Measurements from ENCODE around the gene DSTYK. TPM values are rescaled to one million over a fixed set of nuclear protein-coding genes. Genes with fewer than 3 reads are reported as not detected.

The DSTYK gene
- total RNA-seq, 4 donors from 2014 or later, result 7.9 to 26.9 (median 14.4) TPM

DNA sequence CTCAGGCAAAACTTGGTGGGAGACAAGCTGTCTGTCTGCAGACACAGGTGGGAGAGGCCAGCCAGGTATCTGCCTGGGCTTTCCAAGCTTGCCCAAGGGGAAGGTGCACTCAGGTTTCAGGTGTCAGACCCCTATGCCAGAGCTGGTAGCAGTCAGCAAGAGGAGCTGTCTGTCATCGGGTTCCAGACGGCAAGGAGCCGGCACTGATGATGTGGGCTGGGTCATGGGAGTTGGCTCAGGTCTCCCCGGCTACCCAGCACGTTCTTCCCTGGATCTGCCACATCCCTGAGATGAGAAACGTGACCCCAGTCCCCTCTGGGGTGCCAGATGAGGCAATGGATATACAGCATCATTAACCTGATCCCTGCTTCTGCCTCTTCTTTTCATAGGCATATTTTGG lies 39.2 kb upstream of the DSTYK start:
- H3K4me1 ChIP-seq, result peaks cover 6 to 17% of the 10 kb centered on the region in 2 donors
- intact Hi-C loops (cut with DNase I; ENCODE audit: low total_unique reads), result no loop called here
- no peak overlapping the region for H3K4me3 ChIP-seq
- peak overlapping the region in 1 of 2 donors; percentile 41 for H3K27ac ChIP-seq
- no peak for TF ChIP-seq POLR2A (IDR thresholded peaks at IDR 0.05)
- TF ChIP-seq, protein P1, sequence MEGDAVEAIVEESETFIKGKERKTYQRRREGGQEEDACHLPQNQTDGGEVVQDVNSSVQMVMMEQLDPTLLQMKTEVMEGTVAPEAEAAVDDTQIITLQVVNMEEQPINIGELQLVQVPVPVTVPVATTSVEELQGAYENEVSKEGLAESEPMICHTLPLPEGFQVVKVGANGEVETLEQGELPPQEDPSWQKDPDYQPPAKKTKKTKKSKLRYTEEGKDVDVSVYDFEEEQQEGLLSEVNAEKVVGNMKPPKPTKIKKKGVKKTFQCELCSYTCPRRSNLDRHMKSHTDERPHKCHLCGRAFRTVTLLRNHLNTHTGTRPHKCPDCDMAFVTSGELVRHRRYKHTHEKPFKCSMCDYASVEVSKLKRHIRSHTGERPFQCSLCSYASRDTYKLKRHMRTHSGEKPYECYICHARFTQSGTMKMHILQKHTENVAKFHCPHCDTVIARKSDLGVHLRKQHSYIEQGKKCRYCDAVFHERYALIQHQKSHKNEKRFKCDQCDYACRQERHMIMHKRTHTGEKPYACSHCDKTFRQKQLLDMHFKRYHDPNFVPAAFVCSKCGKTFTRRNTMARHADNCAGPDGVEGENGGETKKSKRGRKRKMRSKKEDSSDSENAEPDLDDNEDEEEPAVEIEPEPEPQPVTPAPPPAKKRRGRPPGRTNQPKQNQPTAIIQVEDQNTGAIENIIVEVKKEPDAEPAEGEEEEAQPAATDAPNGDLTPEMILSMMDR (IDR thresholded peaks at IDR 0.05), result no peak
- DNase-seq, result no peak
- H3K36me3 ChIP-seq, result no peaks in the 10 kb centered on the region
- no peaks in the 10 kb centered on the region for H3K27me3 ChIP-seq
- H3K9me3 ChIP-seq, result no peaks in the 10 kb centered on the region

DNA sequence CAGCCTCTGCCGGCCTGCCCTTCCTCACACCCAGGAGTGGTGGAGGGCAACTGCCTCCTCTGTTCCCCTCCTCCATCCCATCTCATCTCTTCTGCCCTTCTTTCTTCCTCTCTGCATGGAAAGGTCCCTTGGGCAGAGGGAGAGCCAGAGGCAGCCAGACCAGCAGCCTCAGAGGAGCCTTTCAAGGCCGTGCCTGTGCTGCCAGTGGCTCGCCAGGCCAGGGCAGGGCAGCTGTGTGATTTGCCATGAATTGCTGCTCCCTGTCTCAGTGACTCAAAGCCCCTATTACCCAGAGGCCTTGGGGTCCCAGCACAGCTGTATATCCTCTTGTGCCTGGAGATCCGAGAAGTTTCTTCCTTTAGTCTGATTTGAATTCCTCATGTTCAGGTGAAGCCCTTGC lies 38.1 kb upstream of the DSTYK start:
- no peaks in the 10 kb centered on the region for H3K27me3 ChIP-seq
- H3K9me3 ChIP-seq, result no peaks in the 10 kb centered on the region
- H3K36me3 ChIP-seq, result no peaks in the 10 kb centered on the region
- peak overlapping the region; percentile 64 to 74 for H3K27ac ChIP-seq
- peaks cover 6 to 17% of the 10 kb centered on the region in 2 donors for H3K4me1 ChIP-seq
- TF ChIP-seq, protein P1 (IDR thresholded peaks at IDR 0.05), result no peak
- no peak for TF ChIP-seq POLR2A (IDR thresholded peaks at IDR 0.05)
- intact Hi-C loops (cut with DNase I; ENCODE audit: low total_unique reads), result no loop called here
- no peak overlapping the region for H3K4me3 ChIP-seq
- DNase-seq, result no peak

DNA sequence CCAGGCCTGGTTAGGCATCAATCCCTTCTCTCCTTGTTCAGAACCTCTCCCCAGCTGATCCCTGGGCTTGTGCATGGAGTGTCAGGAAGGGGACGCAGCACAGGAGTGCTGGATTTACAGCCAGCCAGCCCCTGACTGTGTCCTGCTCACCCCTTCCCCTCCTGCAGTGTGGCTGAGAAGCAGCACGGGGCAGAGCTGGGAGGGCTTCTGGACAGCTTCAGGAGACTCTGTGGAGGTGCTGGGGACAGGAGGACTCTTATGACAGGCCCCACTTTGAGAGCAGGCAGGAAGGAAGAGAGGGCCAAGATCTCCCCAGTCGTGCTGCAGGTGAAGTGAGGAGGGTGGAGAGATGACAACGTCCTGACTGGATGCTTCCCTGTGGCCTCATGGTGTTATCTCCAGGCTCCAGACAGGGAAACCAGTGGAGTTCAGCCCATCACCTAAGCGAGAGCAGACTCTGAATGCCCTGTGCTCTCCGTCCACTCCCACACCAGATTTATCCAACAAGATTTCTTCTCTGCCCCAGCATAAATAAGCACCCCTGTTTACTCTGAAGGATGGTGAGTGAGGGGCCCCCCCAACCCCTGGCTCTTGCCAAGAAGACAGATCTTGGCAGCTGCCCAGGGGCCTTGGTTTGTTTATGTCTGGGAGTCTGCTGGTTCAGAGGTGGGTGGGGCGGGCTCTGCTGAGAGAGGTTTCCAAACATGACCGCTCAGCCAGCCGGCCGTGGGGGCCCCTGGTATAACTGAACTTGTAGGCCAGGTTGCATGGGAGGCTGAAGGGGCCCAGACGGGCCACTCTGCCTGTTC lies 37.5 kb upstream of the DSTYK start:
- DNase-seq, result peak; percentile 64 to 90
- TF ChIP-seq POLR2A (IDR thresholded peaks at IDR 0.05), result no peak
- TF ChIP-seq, protein P1 (IDR thresholded peaks at IDR 0.05), result no peak
- H3K36me3 ChIP-seq, result no peaks in the 10 kb centered on the region
- no peak overlapping the region for H3K4me3 ChIP-seq
- intact Hi-C loops (cut with DNase I; ENCODE audit: low total_unique reads), result no loop called here
- no peaks in the 10 kb centered on the region for H3K27me3 ChIP-seq
- no peaks in the 10 kb centered on the region for H3K9me3 ChIP-seq
- peak overlapping the region; percentile 64 to 74 for H3K27ac ChIP-seq
- peaks cover 6 to 17% of the 10 kb centered on the region in 2 donors for H3K4me1 ChIP-seq

DNA sequence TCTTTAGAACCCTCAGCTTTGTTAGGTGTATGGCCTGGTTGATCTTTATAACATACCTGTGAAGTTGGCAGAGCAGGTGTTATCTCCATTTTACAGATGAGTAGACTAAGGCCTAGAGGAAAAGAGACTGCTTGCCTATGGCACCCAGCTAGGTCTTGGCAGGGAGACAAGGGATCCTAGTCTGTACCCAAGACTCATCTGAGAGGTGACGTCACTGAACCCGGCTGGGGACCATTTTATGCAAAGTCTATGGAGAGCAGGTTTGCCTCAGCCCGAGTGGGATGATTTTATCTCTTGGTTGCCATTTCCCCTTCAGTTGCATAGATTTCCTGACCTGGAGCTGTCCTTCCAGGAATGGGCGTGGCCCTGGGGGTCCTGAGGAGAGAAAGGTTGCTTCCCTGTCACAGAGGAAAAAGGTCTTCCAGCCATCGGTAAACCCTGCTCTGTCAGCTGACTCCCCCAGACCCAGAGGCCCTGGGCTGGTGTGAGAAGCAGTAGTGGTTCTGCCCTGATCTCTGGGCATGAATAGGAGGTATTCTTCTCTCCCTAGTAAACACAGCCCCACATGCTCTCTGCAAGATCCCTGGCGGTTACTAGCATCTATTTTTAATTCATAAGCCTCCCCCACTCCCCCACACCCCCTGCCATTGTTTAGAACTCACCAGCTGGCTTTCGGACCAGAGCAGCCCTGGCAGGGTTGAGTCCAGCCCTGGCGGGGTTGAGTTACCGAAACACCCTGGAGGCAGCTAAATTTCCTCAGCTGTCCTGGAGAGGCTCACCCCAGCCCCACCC lies 35.8 kb upstream of the DSTYK start:
- peak overlapping the region; percentile 64 to 74 for H3K27ac ChIP-seq
- H3K27me3 ChIP-seq, result no peaks in the 10 kb centered on the region
- H3K36me3 ChIP-seq, result no peaks in the 10 kb centered on the region
- DNase-seq, result peak in 1 of 2 donors; percentile 73
- peaks cover 6 to 17% of the 10 kb centered on the region in 2 donors for H3K4me1 ChIP-seq
- H3K9me3 ChIP-seq, result no peaks in the 10 kb centered on the region
- no peak for TF ChIP-seq POLR2A (IDR thresholded peaks at IDR 0.05)
- TF ChIP-seq, protein P1 (IDR thresholded peaks at IDR 0.05), result peak in 1 of 4 experiments; percentile 7
- H3K4me3 ChIP-seq, result no peak overlapping the region
- intact Hi-C loops (cut with DNase I; ENCODE audit: low total_unique reads), result no loop called here

All from uterus (tissue), 4 donors.